K562 (cell line): ENCODE results near the gene GRIA1. TPM values are rescaled to one million over a fixed set of nuclear protein-coding genes. Genes with fewer than 3 reads are reported as not detected.

Source experiments
- ATAC-seq: fragments of 200-7000 bp; cut with Tn5 transposase; 3 replicates; pipeline ENCODE4 v1.9.1; 2020; ENCODE audit warnings: moderate library complexity
- BruUV-seq: library from RNA; stranded (reverse); fragments of 400-500 nt; replicated peaks from 2 replicates; lab custom pipeline; 2021; lab: Mats Ljungman, UMichigan
- CTCF ChIA-PET: fragments of 300-600 bp; formaldehyde crosslinking; extraction: SDS; loops from one replicate; lab custom pipeline; 2021; ENCODE audit warnings: low intra/inter-chr PET ratio; lab: Yijun Ruan, JAX
- POLR2A ChIA-PET: fragments of 300-600, 350-650 bp; sonication (Branson Sonifier 250); formaldehyde crosslinking; extraction: SDS; loops from one replicate; lab custom pipeline; 2021; ENCODE audit warnings: antibody characterized with exemption, inconsistent platforms; lab: Yijun Ruan, JAX
- DNase-seq, 4 experiments: peaks; one replicate each; pipeline versions ENCODE4 v3.0.0 to v3.0.0-alpha.2; 2011 to 2018; ENCODE audit warnings: low spot score in 3 of 4, mixed read lengths in 3 of 4; ENCODE audit errors: extremely low read depth in 1 of 4
- FAIRE-seq: peaks from 2 replicates; lab custom pipeline; 2011; peaks lifted over from hg19 to GRCh38; lab: Jason Lieb, UNC
- H2AFZ ChIP-seq: 2 replicates; pipeline ENCODE4 v1.6.0; 2011; ENCODE audit warnings: low read depth, low read length, control low read depth, inconsistent platforms
- H3K27ac ChIP-seq: fragments of 200-600 bp; 3 replicates; pipeline ENCODE4 v1.8.0; 2011; ENCODE audit warnings: low read depth, mild to moderate bottlenecking, control low read depth, inconsistent platforms, low read length, moderate library complexity, mixed read lengths; ENCODE audit errors: extremely low read depth
- H3K27me3 ChIP-seq, 2 experiments: fragments of 300-600 bp in 1 of 2; 2 replicates in 1 of 2; 3 replicates in 1 of 2; pipeline versions ENCODE4 v1.6.0 to v1.8.0; 2011; ENCODE audit warnings: inconsistent platforms in 2 of 2, low read length in 2 of 2, mild to moderate bottlenecking in 1 of 2, mixed read lengths in 1 of 2, moderate library complexity in 1 of 2; ENCODE audit not compliant: control insufficient read depth in 2 of 2, insufficient read depth in 2 of 2
- H3K36me3 ChIP-seq: fragments of 300-600 bp; 3 replicates; pipeline ENCODE4 v1.8.0; 2011; ENCODE audit warnings: mild to moderate bottlenecking, low read length, inconsistent platforms; ENCODE audit not compliant: control insufficient read depth, insufficient read depth
- H3K4me1 ChIP-seq, 2 experiments: fragments of 200-600 bp in 1 of 2; replicated peaks in 1 of 2; 2 replicates in 1 of 2; 3 replicates in 1 of 2; pipeline versions ENCODE4 v1.5.1 to v1.8.0; 2011; ENCODE audit warnings: inconsistent platforms in 2 of 2, low read length in 2 of 2, mild to moderate bottlenecking in 1 of 2, mixed read lengths in 1 of 2, moderate library complexity in 1 of 2; ENCODE audit not compliant: control insufficient read depth in 2 of 2, insufficient read depth in 2 of 2
- H3K4me2 ChIP-seq: 2 replicates; pipeline ENCODE4 v1.6.1; 2011; ENCODE audit warnings: low read length, control low read depth, inconsistent platforms, mixed read lengths; ENCODE audit not compliant: insufficient read depth
- H3K4me3 ChIP-seq: fragments of 200-600 bp; sonication (generic), shearing (Covaris generic); 2 replicates; pipeline ENCODE4 v1.5.1; 2016; ENCODE audit warnings: control low read depth, inconsistent platforms
- H3K79me2 ChIP-seq: fragments of 200-600 bp; 3 replicates; pipeline ENCODE4 v1.8.0; 2011; ENCODE audit warnings: low read length, inconsistent platforms; ENCODE audit not compliant: control insufficient read depth, insufficient read depth
- H3K9ac ChIP-seq, 2 experiments: 2 replicates each; pipeline versions ENCODE4 v1.6.0 to v1.6.1; 2011; ENCODE audit warnings: low read depth in 2 of 2, low read length in 2 of 2, control low read depth in 1 of 2, inconsistent platforms in 1 of 2, mild to moderate bottlenecking in 1 of 2, mixed read lengths in 1 of 2; ENCODE audit not compliant: insufficient read depth in 1 of 2
- H3K9me1 ChIP-seq: one replicate; pipeline ENCODE4 v1.6.0; 2011; ENCODE audit warnings: inconsistent platforms, mild to moderate bottlenecking, low read length, moderate library complexity; ENCODE audit not compliant: control insufficient read depth, insufficient read depth
- H3K9me3 ChIP-seq: replicated peaks from 2 replicates; pipeline ENCODE4 v1.5.1; 2011; ENCODE audit warnings: low read depth, low read length, inconsistent platforms; ENCODE audit not compliant: control insufficient read depth, insufficient read depth
- H4K20me1 ChIP-seq: replicated peaks from 2 replicates; pipeline ENCODE4 v1.6.1; 2011; ENCODE audit warnings: low read length, inconsistent platforms, mixed read lengths; ENCODE audit not compliant: control insufficient read depth, insufficient read depth
- BRCA1 ChIP-seq, 2 experiments: fragments of 450-650 bp in 1 of 2; sonication (generic) in 1 of 2; formaldehyde crosslinking in 1 of 2; IDR thresholded peaks; 2 replicates each; pipeline versions ENCODE4 v1.5.0 to v1.6.1; 2017 to 2020; ENCODE audit warnings: mild to moderate bottlenecking in 1 of 2, missing genetic modification reagents in 1 of 2
- CBFB ChIP-seq: sonication (generic); formaldehyde crosslinking; IDR thresholded peaks from 2 replicates; pipeline ENCODE4 v1.4.0; 2020; ENCODE audit warnings: mild to moderate bottlenecking, missing genetic modification reagents
- CHD4 ChIP-seq: fragments of 200-600 bp; sonication (generic); IDR thresholded peaks from 3 replicates; pipeline ENCODE4 v1.6.1; 2012; ENCODE audit warnings: low read depth, mild to moderate bottlenecking, mixed read lengths, low read length, inconsistent platforms; ENCODE audit not compliant: insufficient read depth, insufficient replicate concordance, poor library complexity, severe bottlenecking
- E2F3 ChIP-seq: fragments of 250-450 bp; sonication (Bioruptor Pico); IDR thresholded peaks from 2 replicates; pipeline ENCODE4 v1.4.0; 2020; ENCODE audit warnings: mild to moderate bottlenecking
- ELF4 ChIP-seq: fragments of 450-650 bp; formaldehyde crosslinking; IDR thresholded peaks from 2 replicates; pipeline ENCODE4 v1.4.0; 2022; ENCODE audit warnings: missing genetic modification characterization
- GTF2E2 ChIP-seq: fragments of 200-800 bp; sonication (Bioruptor generic); IDR thresholded peaks from 2 replicates; pipeline ENCODE4 v1.6.1; 2016; ENCODE audit warnings: missing genetic modification characterization, missing compliant biosample characterization
- GTF3C2 ChIP-seq: IDR thresholded peaks from 3 replicates; pipeline ENCODE4 v1.6.1; 2011; ENCODE audit warnings: borderline replicate concordance, mild to moderate bottlenecking, moderate library complexity; ENCODE audit not compliant: insufficient read length; ENCODE audit errors: extremely low read depth
- HNRNPH1 ChIP-seq: fragments of 200-400 bp; formaldehyde crosslinking; optimal IDR thresholded peaks from 2 replicates; pipeline ENCODE3; 2017; ENCODE audit warnings: low read depth, mild to moderate bottlenecking, low read length, moderate library complexity
- POLR2AphosphoS2 ChIP-seq: IDR thresholded peaks from 2 replicates; pipeline ENCODE4 v1.6.1; 2012; ENCODE audit warnings: low read length, improper control_type of control experiment
- RFX1 ChIP-seq: fragments of 450-650 bp; IDR thresholded peaks from 2 replicates; pipeline ENCODE4 v1.6.1; 2016; ENCODE audit warnings: mild to moderate bottlenecking, moderate library complexity
- SMARCA4 ChIP-seq: fragments of 450-650 bp; IDR thresholded peaks from 2 replicates; pipeline ENCODE4 v1.6.1; 2016
- SMARCE1 ChIP-seq: fragments of 450-650 bp; IDR thresholded peaks from 2 replicates; pipeline ENCODE4 v1.7.1; 2016; ENCODE audit warnings: mild to moderate bottlenecking
- ZNF263 ChIP-seq: sonication (generic); formaldehyde crosslinking; IDR thresholded peaks from 2 replicates; pipeline ENCODE4 v1.8.0; 2022; ENCODE audit warnings: mild to moderate bottlenecking, missing genetic modification reagents, borderline replicate concordance
- WGBS: fragments of 100-300 bp; shearing (Covaris generic); methylation state at CpG from one replicate; pipeline ENCODE4 v1.1.6; 2016; ENCODE audit warnings: low coverage, mixed read lengths; ENCODE audit not compliant: insufficient coverage; ENCODE audit errors: missing lambda C conversion rate; 5-methylcytosine and 5-hydroxymethylcytosine counted together
- in situ Hi-C: fragments of 300-500 bp; cut with MboI; formaldehyde crosslinking; loops from 4 replicates; pipeline ENCODE4 v1.15.0; 2018; ENCODE audit warnings: inconsistent platforms, mixed read lengths
- intact Hi-C: fragments of 100-400 bp; cut with micrococcal nuclease; formaldehyde crosslinking; loops from 2 replicates; pipeline ENCODE4 v1.14.2; 2022
- polyA plus RNA-seq, 8 experiments: library from polyadenylated mRNA; depleted of rRNA in 4 of 8; stranded (reverse) in 5 of 8; unstranded in 3 of 8; fragments of >200 nt; fragmentation: Nextera tagmentation in 2 of 8; fragmentation: Illumina TruSeq in 1 of 8; extraction: Ambion mirVana in 2 of 8; extraction: Trizol in 1 of 8; gene quantifications; 2 replicates each; pipeline versions ENCODE4 v1.2.1 to v1.2.3, GENCODE V29; 2011 to 2014; ENCODE audit warnings: inconsistent platforms in 1 of 8, missing spikeins in 1 of 8
- total RNA-seq, 7 experiments: library from RNA; depleted of rRNA in 6 of 7; stranded (reverse); fragments of >200 nt in 6 of 7; fragmentation: Illumina TruSeq in 2 of 7; extraction: Trizol in 2 of 7; gene quantifications; 2 replicates each; pipeline versions ENCODE4 v1.2.1 to v1.2.3, GENCODE V29; 2011 to 2021; ENCODE audit warnings: low replicate concordance in 1 of 7
- TF ChIP-seq, protein P1 (sequence below): sonication (generic); formaldehyde crosslinking; IDR thresholded peaks from 2 replicates; pipeline ENCODE4 v1.8.1; 2022; ENCODE audit warnings: missing genetic modification reagents

GRIA1 gene
- total and polyA plus RNA-seq, 9 of the 15 experiments (the other 6 are each of a cell fraction or from before 2014, with no cell fraction given) = not detected

DNA sequence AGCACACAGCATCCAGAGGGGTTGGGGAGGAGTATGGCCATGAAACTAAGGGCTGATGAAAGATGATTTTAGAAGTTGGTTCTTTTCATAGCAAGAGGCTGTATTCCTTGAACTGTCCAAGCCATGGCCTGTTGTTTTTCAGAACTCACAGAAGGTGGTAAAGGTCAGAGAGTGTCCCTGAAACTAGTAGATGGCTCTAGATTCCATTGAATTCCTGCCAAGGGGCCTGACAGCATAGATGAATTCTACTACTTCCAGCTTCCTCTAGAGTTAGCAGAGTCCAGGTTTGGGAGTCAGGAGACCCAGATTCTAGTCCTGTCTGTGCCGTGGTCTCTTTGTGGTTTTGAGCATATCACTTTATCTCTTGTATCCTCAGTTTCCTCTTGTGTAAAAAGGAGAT is 101.6 kb downstream of the GRIA1 start:
- no peak overlapping the region for H3K4me2 ChIP-seq
- DNase-seq (no peak), FAIRE-seq (no peak), ATAC-seq (no peak)
- ChIA-PET POLR2A (no interaction called here), CTCF (no interaction called here)
- H3K9me1 ChIP-seq = no peaks in the 10 kb centered on the region
- no peaks in the 10 kb centered on the region for H3K36me3 ChIP-seq
- BruUV-seq = no TSS peak
- intact Hi-C loops = no loop called here
- no peak overlapping the region for H3K9ac ChIP-seq
- no peaks in the 10 kb centered on the region for H3K4me1 ChIP-seq
- TF ChIP-seq RFX1 (no peak), GTF2E2 (tag) (no peak), SMARCA4 (no peak), E2F3 (CRISPR knock-in tag) (no peak), ELF4 (CRISPR knock-in tag) (no peak), HNRNPH1 (no peak), SMARCE1 (no peak), ZNF263 (CRISPR knock-in tag) (no peak), CBFB (CRISPR knock-in tag) (no peak), GTF3C2 (no peak), BRCA1 (IDR thresholded peaks at IDR 0.05) (no peak), BRCA1 (CRISPR knock-in tag; IDR thresholded peaks at IDR 0.05) (no peak), POLR2AphosphoS2 (no peak), CHD4 (no peak)
- TF ChIP-seq, protein P1, sequence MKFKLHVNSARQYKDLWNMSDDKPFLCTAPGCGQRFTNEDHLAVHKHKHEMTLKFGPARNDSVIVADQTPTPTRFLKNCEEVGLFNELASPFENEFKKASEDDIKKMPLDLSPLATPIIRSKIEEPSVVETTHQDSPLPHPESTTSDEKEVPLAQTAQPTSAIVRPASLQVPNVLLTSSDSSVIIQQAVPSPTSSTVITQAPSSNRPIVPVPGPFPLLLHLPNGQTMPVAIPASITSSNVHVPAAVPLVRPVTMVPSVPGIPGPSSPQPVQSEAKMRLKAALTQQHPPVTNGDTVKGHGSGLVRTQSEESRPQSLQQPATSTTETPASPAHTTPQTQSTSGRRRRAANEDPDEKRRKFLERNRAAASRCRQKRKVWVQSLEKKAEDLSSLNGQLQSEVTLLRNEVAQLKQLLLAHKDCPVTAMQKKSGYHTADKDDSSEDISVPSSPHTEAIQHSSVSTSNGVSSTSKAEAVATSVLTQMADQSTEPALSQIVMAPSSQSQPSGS (CRISPR knock-in tag) = no peak
- no peak overlapping the region for H3K27ac ChIP-seq
- WGBS = 8% methylated on average over 1 of the region's 1 CpG
- no peaks in the 10 kb centered on the region for H3K27me3 ChIP-seq
- no peak overlapping the region for H2AFZ ChIP-seq
- H4K20me1 ChIP-seq = no peaks in the 10 kb centered on the region
- H3K79me2 ChIP-seq = no peaks in the 10 kb centered on the region
- no peak overlapping the region for H3K4me3 ChIP-seq
- in situ Hi-C loops = no loop called here
- H3K9me3 ChIP-seq = no peaks in the 10 kb centered on the region
